GM19468 (cell line): ENCODE results near the gene NLRP4.
"Not testable (repeated sequence)": the region's sequence is repeated elsewhere in the genome, so short reads cannot be mapped to it uniquely, and the experiment has no call there.

Experiments used
- ATAC-seq: cut with Tn5 transposase; IDR thresholded peaks from one replicate; pipeline ENCODE4 v1.9.1; 2021; ENCODE audit warnings: mild to moderate bottlenecking, moderate library complexity, moderate number of reproducible peaks; ENCODE audit not compliant: unreplicated experiment; ENCODE audit errors: extremely low read depth

NLRP4 gene

DNA sequence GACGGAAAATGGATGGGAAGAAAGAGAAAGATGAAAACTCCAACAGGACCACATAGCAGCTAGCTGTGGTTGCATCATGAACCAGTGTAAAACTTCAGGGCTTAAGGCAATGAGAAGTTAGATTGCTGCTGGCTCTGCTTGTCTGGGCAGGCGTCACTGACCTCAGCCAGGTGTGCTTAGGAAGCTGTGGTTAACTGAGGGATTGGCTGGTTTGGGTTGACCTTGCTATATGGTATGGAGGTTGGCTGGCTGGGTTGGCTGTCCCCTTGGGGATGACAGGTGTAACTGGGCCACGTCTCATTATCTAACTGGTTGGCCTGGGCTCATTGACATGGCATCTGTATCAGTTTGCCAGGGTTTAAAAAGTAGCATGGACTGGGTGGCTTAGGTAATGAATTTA lies 40.9 kb downstream of the NLRP4 start:
- ATAC-seq, result no peak

GRCh38 chr19:55882626-55883025 lies 46.3 kb downstream of the NLRP4 start:
- no peak for ATAC-seq

- ATAC-seq, result no peak
Measured at GRCh38 chr19:55898911-55899310, 62.6 kb downstream of the NLRP4 start.

DNA sequence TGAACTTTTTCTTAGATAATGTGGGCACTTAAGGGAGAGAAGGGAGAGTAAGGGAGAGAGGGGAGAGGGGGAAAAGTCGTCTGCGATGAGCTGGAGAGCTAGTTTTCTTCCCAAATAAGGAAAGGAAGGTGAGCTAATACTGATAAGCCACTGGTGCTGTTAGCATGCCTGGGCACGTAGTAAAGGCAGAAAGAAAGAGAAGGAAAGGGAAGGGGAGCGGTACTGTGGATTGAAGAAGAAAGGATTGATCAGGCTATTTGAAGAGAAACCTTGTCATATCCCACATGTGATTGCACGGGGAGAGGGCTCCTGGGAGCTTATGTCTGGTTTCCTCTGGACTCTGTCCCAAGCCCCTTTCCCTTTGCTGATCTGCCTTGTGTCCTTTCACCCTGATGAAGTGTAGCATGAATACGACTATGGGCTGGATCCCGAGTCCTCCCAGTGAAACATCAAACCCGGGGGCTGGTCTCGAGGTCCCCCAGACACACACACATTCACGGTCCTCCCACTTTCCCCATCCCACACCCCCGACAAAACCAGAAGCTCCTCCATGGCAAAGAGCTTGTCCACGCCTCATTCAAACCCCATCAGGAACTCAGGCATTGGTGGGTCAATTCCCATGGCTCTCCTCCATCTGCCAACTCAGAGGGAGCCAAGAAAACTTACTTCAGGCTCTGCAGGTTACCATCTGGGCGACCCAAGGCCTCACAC lies 65.2 kb downstream of the NLRP4 start:
- ATAC-seq, result no peak

GRCh38 chr19:55902080-55902751 lies 65.9 kb downstream of the NLRP4 start:
- ATAC-seq, result no peak

GRCh38 chr19:55907286-55907685 lies 70.9 kb downstream of the NLRP4 start:
- no peak for ATAC-seq

DNA sequence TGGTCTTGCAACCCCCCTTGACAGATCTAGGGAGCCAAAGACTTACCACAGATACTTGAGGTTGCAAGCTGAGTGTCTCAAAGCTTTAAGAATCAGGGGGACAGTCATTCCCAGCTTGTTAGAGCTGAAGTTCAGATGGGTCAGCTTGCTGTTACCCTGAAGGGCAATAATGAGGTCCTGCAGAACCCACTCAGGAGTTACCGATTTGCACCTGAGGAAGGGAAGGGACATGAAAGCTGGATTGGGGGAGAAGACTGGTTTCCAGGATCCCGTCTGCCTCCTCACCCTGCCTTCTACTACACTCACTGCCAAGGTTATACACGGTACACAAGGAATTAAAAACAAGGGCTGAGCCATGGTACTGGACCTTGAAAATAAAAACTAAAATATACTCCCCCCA lies 71.4 kb downstream of the NLRP4 start:
- no peak for ATAC-seq

DNA sequence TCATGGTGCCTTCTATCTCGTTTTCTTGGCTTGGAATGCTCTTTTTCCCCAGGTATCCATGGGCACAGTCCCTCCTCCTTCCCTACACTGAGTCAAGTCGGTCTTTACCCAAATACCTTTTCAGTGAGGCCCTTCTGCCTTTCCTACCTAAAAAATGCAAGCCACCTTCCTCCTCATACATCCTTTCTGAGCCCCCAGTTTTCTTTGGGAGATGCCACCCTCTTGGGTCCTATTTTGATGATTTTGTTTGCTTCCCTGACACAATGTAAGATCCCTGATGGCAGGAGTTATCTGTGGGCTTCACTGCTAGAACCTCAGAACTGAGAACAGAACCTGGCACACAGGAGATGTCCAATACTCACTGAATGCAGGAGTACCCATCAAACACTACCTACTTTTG lies 73.5 kb downstream of the NLRP4 start:
- ATAC-seq, result no peak

DNA sequence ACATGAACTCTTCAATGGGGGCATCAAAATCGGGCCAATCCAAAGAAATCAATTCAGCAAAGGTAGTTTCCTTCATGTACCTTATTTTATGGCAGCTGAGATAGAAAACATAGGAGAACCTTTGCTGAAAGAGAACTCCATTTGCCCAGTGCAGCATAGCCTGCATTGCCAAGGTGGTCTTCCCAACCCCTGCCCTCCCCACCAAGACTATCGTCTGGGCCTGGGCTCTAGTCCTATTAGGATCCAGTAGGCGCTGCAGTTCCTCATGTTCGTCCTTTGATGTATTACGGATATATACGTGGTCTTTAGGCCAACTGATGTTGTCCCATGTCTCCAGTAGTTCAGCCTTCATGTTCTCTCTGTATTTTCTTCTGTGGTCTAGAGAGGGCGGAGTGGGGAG lies 76.6 kb downstream of the NLRP4 start:
- ATAC-seq, result no peak

DNA sequence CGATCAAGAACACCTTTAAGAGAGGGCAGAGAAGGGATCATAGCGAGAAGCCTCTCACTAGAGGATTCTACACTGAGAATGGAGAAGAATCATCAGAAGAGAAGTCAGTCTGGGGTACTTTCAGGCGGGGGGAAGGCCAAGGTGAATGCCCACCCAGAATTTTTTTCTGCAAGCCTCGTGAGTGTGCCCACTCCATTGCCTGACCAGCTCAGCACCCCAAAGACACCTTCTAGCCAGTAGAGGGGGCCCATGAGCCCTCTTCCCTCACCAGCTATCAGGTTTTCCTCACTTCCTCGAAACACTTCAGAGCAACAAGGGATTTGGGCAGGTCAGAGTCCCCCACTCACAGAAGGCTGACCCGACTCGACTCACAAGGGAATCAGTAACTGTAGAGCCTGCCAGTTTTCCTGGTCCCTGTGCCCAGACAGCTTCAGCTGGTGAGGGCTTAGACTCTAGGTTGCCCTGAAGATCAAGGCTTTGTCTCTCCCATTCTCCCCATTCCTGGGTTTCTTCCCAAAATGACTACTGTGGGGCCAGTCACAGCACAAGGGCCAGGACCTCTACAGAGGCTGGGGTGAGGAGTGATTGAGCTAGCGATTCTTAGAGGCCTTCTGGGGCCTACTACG lies 77.4 kb downstream of the NLRP4 start:
- no peak for ATAC-seq

DNA sequence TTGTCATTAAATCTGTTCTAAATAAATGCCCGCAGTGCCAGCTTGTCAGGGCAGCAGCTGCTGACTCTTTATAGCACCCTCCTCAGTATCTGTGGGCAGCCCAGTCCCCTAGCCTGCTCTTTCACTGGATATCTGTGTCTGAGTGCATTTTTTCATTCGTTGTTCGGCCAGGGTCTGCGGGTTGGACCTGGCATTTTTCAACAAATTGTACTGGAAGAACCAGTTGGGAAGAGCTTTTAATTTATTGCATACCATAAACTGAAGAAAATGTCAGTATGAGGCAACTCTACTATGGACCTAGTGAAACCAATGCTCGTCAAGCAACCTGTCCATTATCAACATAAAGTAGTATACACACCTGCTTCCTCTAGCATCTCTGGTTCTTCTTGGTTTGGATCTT lies 87.2 kb downstream of the NLRP4 start:
- ATAC-seq, result no peak

GRCh38 chr19:55927991-55928390 lies 91.7 kb downstream of the NLRP4 start:
- no peak for ATAC-seq

GRCh38 chr19:55929258-55929657 lies 92.9 kb downstream of the NLRP4 start:
- ATAC-seq, result not testable (repeated sequence)

GRCh38 chr19:55930996-55931515 lies 94.7 kb downstream of the NLRP4 start:
- no peak for ATAC-seq
